H1 (cell line): ENCODE results near the gene CDX2. TPM values are rescaled to one million over a fixed set of nuclear protein-coding genes. Genes with fewer than 3 reads are reported as not detected.

Experiments
- BCL11A ChIP-seq, 2 experiments: IDR thresholded peaks; one replicate each; pipeline ENCODE4 v1.6.1; 2011; ENCODE audit warnings: low read depth in 2 of 2, low read length in 2 of 2, mild to moderate bottlenecking in 2 of 2
- CBX8 ChIP-seq: fragments of 300-800, 300-1000 bp; sonication (generic); IDR thresholded peaks from 2 replicates; pipeline ENCODE4 v1.7.1; 2016; ENCODE audit warnings: low read depth, low read length, borderline replicate concordance
- CHD1 ChIP-seq: IDR thresholded peaks from 2 replicates; pipeline ENCODE4 v1.6.1; 2012; ENCODE audit warnings: low read depth, low read length, improper control_type of control experiment
- E2F6 ChIP-seq: IDR thresholded peaks from 2 replicates; pipeline ENCODE4 v1.6.1; 2012; ENCODE audit warnings: inconsistent platforms
- GABPA ChIP-seq: IDR thresholded peaks from 2 replicates; pipeline ENCODE4 v1.6.1; 2011; ENCODE audit warnings: mild to moderate bottlenecking, low read length, moderate library complexity, borderline replicate concordance; ENCODE audit not compliant: insufficient read depth
- MAX ChIP-seq: IDR thresholded peaks from 2 replicates; pipeline ENCODE4 v1.6.1; 2012; ENCODE audit warnings: inconsistent platforms
- POLR2AphosphoS5 ChIP-seq: IDR thresholded peaks from 2 replicates; pipeline ENCODE4 v1.6.1; 2011; ENCODE audit warnings: low read depth, low read length
- polyA plus RNA-seq, 7 experiments: library from polyadenylated mRNA; depleted of rRNA in 3 of 7; stranded (reverse) in 5 of 7; unstranded in 2 of 7; fragments of >200 nt in 5 of 7; fragments of 200-250 nt in 2 of 7; gene quantifications; 1 replicate in 5 of 7; 2 replicates in 1 of 7; 4 replicates in 1 of 7; pipeline versions ENCODE4 v1.2.1 to v1.2.3, GENCODE V29; 2011 to 2013; ENCODE audit warnings: missing spikeins in 2 of 7, mixed read lengths in 2 of 7
- total RNA-seq: library from RNA; stranded (reverse); fragmentation: NEBNext Ultra II Directional; extraction: Animal tissue kit (Norgen Biotek cat#: 25700); gene quantifications from 2 replicates; pipeline ENCODE4 v1.2.1, GENCODE V29; 2021
- TF ChIP-seq, protein P1 (sequence below), 3 experiments: IDR thresholded peaks; 1 replicate in 2 of 3; 2 replicates in 1 of 3; pipeline versions ENCODE4 v1.5.1 to v1.6.1; 2011; ENCODE audit warnings: low read length in 3 of 3, mild to moderate bottlenecking in 3 of 3, inconsistent platforms in 2 of 3, low read depth in 1 of 3, moderate library complexity in 1 of 3; ENCODE audit not compliant: insufficient read depth in 1 of 3; ENCODE audit errors: control extremely low read depth in 1 of 3

CDX2 gene
- total and polyA plus RNA-seq, 2 of the 8 experiments (the other 6 are each of a cell fraction or from before 2014, with no cell fraction given), result 0.09 TPM; not detected in 1

GRCh38 chr13:27955014-27955591 is 14.0 kb downstream of the CDX2 start (continued):
- TF ChIP-seq CBX8, result no peak
- no peak for TF ChIP-seq MAX
- no peak for TF ChIP-seq CHD1
- TF ChIP-seq BCL11A (IDR thresholded peaks at IDR 0.05; ENCODE audit: low read depth in 2 of 2, low read length in 2 of 2), result no peak
- TF ChIP-seq, protein P1, sequence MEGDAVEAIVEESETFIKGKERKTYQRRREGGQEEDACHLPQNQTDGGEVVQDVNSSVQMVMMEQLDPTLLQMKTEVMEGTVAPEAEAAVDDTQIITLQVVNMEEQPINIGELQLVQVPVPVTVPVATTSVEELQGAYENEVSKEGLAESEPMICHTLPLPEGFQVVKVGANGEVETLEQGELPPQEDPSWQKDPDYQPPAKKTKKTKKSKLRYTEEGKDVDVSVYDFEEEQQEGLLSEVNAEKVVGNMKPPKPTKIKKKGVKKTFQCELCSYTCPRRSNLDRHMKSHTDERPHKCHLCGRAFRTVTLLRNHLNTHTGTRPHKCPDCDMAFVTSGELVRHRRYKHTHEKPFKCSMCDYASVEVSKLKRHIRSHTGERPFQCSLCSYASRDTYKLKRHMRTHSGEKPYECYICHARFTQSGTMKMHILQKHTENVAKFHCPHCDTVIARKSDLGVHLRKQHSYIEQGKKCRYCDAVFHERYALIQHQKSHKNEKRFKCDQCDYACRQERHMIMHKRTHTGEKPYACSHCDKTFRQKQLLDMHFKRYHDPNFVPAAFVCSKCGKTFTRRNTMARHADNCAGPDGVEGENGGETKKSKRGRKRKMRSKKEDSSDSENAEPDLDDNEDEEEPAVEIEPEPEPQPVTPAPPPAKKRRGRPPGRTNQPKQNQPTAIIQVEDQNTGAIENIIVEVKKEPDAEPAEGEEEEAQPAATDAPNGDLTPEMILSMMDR (IDR thresholded peaks at IDR 0.05; ENCODE audit: control extremely low read depth in 1 of 3, insufficient read depth in 1 of 3, low read depth in 1 of 3, low read length in 3 of 3), result no peak
- TF ChIP-seq E2F6, result no peak
- TF ChIP-seq GABPA, result no peak
- TF ChIP-seq POLR2AphosphoS5, result no peak
